Measurements from ENCODE around the gene CCDC122.

CCDC122 gene

DNA sequence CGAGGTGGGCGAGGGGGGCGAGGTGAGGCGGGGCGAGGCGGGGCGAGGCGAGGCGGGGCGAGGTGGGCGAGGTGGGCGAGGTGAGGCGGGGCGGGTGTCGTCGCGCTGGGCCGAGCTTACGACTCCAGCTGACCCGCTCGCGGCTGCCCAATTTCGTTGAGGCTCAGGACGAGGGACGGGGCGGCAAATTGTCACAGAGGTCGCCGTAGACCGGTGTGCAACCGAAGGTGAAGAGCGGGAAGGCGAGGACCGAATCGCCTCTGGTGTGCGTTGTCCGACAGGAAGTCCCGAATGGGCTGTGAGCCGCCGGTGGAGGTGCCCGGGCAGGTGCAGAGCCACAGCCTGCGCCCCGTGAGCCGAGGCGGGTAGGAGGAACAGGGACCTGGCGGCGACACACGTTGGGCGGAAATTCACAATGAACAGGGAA is 228 bp upstream of the CCDC122 start, which contains the start of gene LACC1:
TSS of gene LACC1 (plus strand) at position 150 of the 427 bp plus-strand sequence. CDS start 1,082 bp downstream, outside the sequence.
- no peak for TF ChIP-seq TAF1 (IDR thresholded peaks at IDR 0.05; ENCODE audit: borderline replicate concordance, insufficient read depth, low read length)
- TF ChIP-seq POLR2AphosphoS5 (IDR thresholded peaks at IDR 0.05; ENCODE audit: low read depth, low read length) = no peak
- no peak for TF ChIP-seq REST (IDR thresholded peaks at IDR 0.05; ENCODE audit: insufficient read depth in 1 of 2, low read depth in 2 of 2, low read length in 2 of 2)
- TF ChIP-seq FOXP2 (optimal IDR thresholded peaks at IDR 0.05; ENCODE audit: borderline replicate concordance, extremely low read depth, extremely low read length, insufficient read depth) = no peak
- no peak for TF ChIP-seq SIN3A (IDR thresholded peaks at IDR 0.05; ENCODE audit: borderline replicate concordance, insufficient read depth, low read length)

DNA sequence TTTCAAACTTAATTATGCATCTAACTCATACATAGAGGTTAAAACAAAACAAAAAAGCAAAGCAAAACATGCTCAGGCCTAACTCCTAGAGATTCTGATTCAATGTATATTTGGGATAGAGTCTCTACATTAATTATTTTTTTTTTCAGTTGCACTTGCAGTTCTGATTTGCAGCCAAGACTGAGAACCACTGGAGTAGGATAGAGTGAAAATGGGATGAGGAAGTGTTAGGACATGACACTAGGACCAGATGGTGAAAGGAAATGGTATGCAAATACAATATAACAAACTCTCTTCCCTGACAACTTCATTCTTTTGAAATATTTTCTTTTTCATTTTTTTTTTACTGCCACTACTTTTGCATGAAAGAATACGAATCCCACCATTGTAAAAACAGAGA is 1.8 kb downstream of the CCDC122 start:
- TF ChIP-seq SIN3A (IDR thresholded peaks at IDR 0.05; ENCODE audit: borderline replicate concordance, insufficient read depth, low read length) (no peak), FOXP2 (optimal IDR thresholded peaks at IDR 0.05; ENCODE audit: borderline replicate concordance, extremely low read depth, extremely low read length, insufficient read depth) (no peak), TAF1 (IDR thresholded peaks at IDR 0.05; ENCODE audit: borderline replicate concordance, insufficient read depth, low read length) (no peak), REST (IDR thresholded peaks at IDR 0.05; ENCODE audit: insufficient read depth in 1 of 2, low read depth in 2 of 2, low read length in 2 of 2) (no peak), POLR2AphosphoS5 (IDR thresholded peaks at IDR 0.05; ENCODE audit: low read depth, low read length) (no peak)

DNA sequence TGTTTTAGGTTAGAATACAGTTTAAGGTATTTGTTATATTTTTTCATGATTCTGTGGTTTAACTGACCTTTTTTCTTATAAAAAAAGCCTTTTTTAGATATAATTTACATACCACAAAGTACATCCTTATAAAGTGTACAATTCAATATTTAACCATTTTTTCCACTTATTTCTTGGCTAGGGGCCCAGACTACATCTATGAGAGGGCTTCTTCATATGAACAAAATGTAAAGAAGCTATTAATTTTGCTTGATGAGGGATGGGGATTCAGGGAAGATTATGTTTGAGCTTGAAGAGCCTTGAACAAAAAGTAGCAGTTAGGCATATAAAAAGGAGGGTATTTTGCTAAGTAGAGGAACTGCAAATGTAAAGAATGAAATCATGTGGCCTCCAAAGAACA is 2.2 kb downstream of the CCDC122 start:
- TF ChIP-seq SIN3A (IDR thresholded peaks at IDR 0.05; ENCODE audit: borderline replicate concordance, insufficient read depth, low read length) = no peak
- TF ChIP-seq TAF1 (IDR thresholded peaks at IDR 0.05; ENCODE audit: borderline replicate concordance, insufficient read depth, low read length) = no peak
- no peak for TF ChIP-seq REST (IDR thresholded peaks at IDR 0.05; ENCODE audit: insufficient read depth in 1 of 2, low read depth in 2 of 2, low read length in 2 of 2)
- TF ChIP-seq FOXP2 (optimal IDR thresholded peaks at IDR 0.05; ENCODE audit: borderline replicate concordance, extremely low read depth, extremely low read length, insufficient read depth) = no peak
- TF ChIP-seq POLR2AphosphoS5 (IDR thresholded peaks at IDR 0.05; ENCODE audit: low read depth, low read length) = no peak

GRCh38 chr13:43876366-43876765 is 3.2 kb downstream of the CCDC122 start:
- no peak for TF ChIP-seq SIN3A (IDR thresholded peaks at IDR 0.05; ENCODE audit: borderline replicate concordance, insufficient read depth, low read length)
- TF ChIP-seq REST (IDR thresholded peaks at IDR 0.05; ENCODE audit: insufficient read depth in 1 of 2, low read depth in 2 of 2, low read length in 2 of 2) = no peak
- no peak for TF ChIP-seq POLR2AphosphoS5 (IDR thresholded peaks at IDR 0.05; ENCODE audit: low read depth, low read length)
- TF ChIP-seq FOXP2 (optimal IDR thresholded peaks at IDR 0.05; ENCODE audit: borderline replicate concordance, extremely low read depth, extremely low read length, insufficient read depth) = no peak
- no peak for TF ChIP-seq TAF1 (IDR thresholded peaks at IDR 0.05; ENCODE audit: borderline replicate concordance, insufficient read depth, low read length)

Data from PFSK-1 (cell line).